GM15510 (cell line): ENCODE results near the gene USF2.

Experiments
- POLR2A ChIP-seq: IDR thresholded peaks from 3 replicates; pipeline ENCODE4 v1.6.1; 2011; ENCODE audit warnings: borderline replicate concordance; ENCODE audit not compliant: insufficient read length; ENCODE audit errors: extremely low read depth

Gene USF2

GRCh38 chr19:35310811-35311465, 42.2 kb downstream of the USF2 start:
- no peak for TF ChIP-seq POLR2A

GRCh38 chr19:35311901-35312665, 43.3 kb downstream of the USF2 start:
- no peak for TF ChIP-seq POLR2A

GRCh38 chr19:35313587-35313986, 44.8 kb downstream of the USF2 start:
- TF ChIP-seq POLR2A = no peak

- TF ChIP-seq POLR2A = no peak
These were observed 45.3 kb downstream of the USF2 start for GRCh38 chr19:35314031-35314430.

GRCh38 chr19:35314858-35315470, 46.2 kb downstream of the USF2 start:
- TF ChIP-seq POLR2A = no peak

GRCh38 chr19:35315883-35316282, 47.1 kb downstream of the USF2 start:
- TF ChIP-seq POLR2A = no peak

GRCh38 chr19:35316560-35316959, 47.8 kb downstream of the USF2 start:
- TF ChIP-seq POLR2A = no peak

- TF ChIP-seq POLR2A = no peak
These were observed 48.8 kb downstream of the USF2 start for GRCh38 chr19:35317464-35318043.

- TF ChIP-seq POLR2A = no peak
These were observed 50.1 kb downstream of the USF2 start for GRCh38 chr19:35318679-35319448.

- no peak for TF ChIP-seq POLR2A
These were observed 51.4 kb downstream of the USF2 start for GRCh38 chr19:35320065-35320713.

GRCh38 chr19:35321291-35321690, 52.5 kb downstream of the USF2 start:
- TF ChIP-seq POLR2A = no peak

GRCh38 chr19:35322014-35322413, 53.3 kb downstream of the USF2 start:
- TF ChIP-seq POLR2A = no peak

- no peak for TF ChIP-seq POLR2A
These were observed 58.9 kb downstream of the USF2 start for GRCh38 chr19:35327642-35328041.

GRCh38 chr19:35328851-35329285, 60.1 kb downstream of the USF2 start, which contains the start of gene CD22:
Gene CD22, plus strand, starts transcription at chr19:35329187. Its CDS starts 2,854 bp downstream, at chr19:35332041.
- TF ChIP-seq POLR2A = peak; percentile 74
